Endothelial cell of umbilical vein (primary cell): Measurements from ENCODE around the gene SUGP1.

ENCODE experiments used
- CTCF ChIP-seq, 2 donors: IDR thresholded peaks; 1 replicate in 1 of 2; 2 replicates in 1 of 2; pipeline ENCODE4 v1.5.1; 2011; ENCODE audit warnings: low read length in 2 of 2, mild to moderate bottlenecking in 2 of 2, moderate library complexity in 2 of 2, control low read depth in 1 of 2, inconsistent platforms in 1 of 2, low read depth in 1 of 2; ENCODE audit not compliant: insufficient read depth in 1 of 2; ENCODE audit errors: extremely low read depth in 1 of 2
- EZH2 ChIP-seq: IDR thresholded peaks from 2 replicates; pipeline ENCODE4 v1.6.1; 2012; ENCODE audit warnings: borderline replicate concordance, low read depth, mild to moderate bottlenecking, moderate library complexity, low read length, inconsistent platforms; ENCODE audit not compliant: severe bottlenecking
- FOS ChIP-seq: IDR thresholded peaks from 2 replicates; pipeline ENCODE4 v1.6.1; 2011; ENCODE audit warnings: mild to moderate bottlenecking, low read length, moderate library complexity, borderline replicate concordance; ENCODE audit not compliant: insufficient read depth
- GATA2 ChIP-seq: IDR thresholded peaks from 2 replicates; pipeline ENCODE4 v1.7.0; 2011; ENCODE audit warnings: low read depth, mild to moderate bottlenecking, moderate library complexity, mixed read lengths, low read length; ENCODE audit not compliant: insufficient read length, insufficient read depth
- MYC ChIP-seq: IDR thresholded peaks from one replicate; pipeline ENCODE4 v1.6.1; 2011; ENCODE audit warnings: mild to moderate bottlenecking, low read depth, low read length
- POLR2A ChIP-seq: IDR thresholded peaks from 2 replicates; pipeline ENCODE4 v1.6.1; 2012; ENCODE audit warnings: low read depth, mild to moderate bottlenecking, control low read depth, low read length
- POLR2AphosphoS5 ChIP-seq: IDR thresholded peaks from 2 replicates; pipeline ENCODE4 v1.6.1; 2012; ENCODE audit warnings: low read depth, mild to moderate bottlenecking, control low read depth, low read length, moderate library complexity; ENCODE audit not compliant: insufficient read depth
- TF ChIP-seq, protein P1 (sequence below): IDR thresholded peaks from 2 replicates; pipeline ENCODE4 v1.6.1; 2011; ENCODE audit not compliant: insufficient read depth, insufficient read length

DNA sequence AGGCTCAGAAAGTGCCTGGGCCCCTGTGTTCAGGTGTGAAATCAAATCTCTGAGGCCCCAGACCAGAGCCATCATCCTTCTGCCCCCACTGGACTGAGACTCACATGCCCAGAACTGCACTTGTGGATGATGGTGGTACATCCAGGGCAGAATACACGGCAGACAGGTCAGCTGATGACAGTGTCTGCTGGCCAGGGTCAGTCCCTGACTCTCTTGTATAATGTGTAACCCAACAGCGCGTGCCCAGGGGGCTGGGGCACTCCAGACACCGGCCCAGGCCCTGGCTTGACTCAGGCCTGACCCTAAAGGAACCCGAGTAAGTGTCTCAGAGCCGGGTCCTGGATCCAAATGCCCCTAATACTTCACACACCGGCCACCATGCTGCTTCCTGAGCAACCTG, 47.8 kb upstream of the SUGP1 start:
- TF ChIP-seq CTCF (IDR thresholded peaks at IDR 0.05; ENCODE audit: extremely low read depth in 1 of 2, insufficient read depth in 1 of 2, low read depth in 1 of 2, low read length in 2 of 2) (no peak), POLR2A (no peak), EZH2 (no peak), GATA2 (no peak), POLR2AphosphoS5 (no peak), FOS (no peak), MYC (no peak)
- TF ChIP-seq, protein P1, sequence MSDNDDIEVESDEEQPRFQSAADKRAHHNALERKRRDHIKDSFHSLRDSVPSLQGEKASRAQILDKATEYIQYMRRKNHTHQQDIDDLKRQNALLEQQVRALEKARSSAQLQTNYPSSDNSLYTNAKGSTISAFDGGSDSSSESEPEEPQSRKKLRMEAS = no peak
